ENCODE results near the gene ST6GALNAC3.

GRCh38 chr1:76433526-76433925 lies 359.0 kb downstream of the ST6GALNAC3 start:
- TF ChIP-seq, protein P1, sequence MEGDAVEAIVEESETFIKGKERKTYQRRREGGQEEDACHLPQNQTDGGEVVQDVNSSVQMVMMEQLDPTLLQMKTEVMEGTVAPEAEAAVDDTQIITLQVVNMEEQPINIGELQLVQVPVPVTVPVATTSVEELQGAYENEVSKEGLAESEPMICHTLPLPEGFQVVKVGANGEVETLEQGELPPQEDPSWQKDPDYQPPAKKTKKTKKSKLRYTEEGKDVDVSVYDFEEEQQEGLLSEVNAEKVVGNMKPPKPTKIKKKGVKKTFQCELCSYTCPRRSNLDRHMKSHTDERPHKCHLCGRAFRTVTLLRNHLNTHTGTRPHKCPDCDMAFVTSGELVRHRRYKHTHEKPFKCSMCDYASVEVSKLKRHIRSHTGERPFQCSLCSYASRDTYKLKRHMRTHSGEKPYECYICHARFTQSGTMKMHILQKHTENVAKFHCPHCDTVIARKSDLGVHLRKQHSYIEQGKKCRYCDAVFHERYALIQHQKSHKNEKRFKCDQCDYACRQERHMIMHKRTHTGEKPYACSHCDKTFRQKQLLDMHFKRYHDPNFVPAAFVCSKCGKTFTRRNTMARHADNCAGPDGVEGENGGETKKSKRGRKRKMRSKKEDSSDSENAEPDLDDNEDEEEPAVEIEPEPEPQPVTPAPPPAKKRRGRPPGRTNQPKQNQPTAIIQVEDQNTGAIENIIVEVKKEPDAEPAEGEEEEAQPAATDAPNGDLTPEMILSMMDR (IDR thresholded peaks at IDR 0.05) = no peak
- no peak for TF ChIP-seq POLR2A (IDR thresholded peaks at IDR 0.05)

Data from heart left ventricle (tissue), 13 donors.